ENCODE measurements around the gene ABCC10.
A peak's percentile ranks its signal among the peaks of the same experiment; 100 is the strongest.
"Not testable (repeated sequence)": the region's sequence is repeated elsewhere in the genome, so short reads cannot be mapped to it uniquely, and the experiment has no call there.

Gene ABCC10

GRCh38 chr6:43442935-43443334, 15.6 kb downstream of the ABCC10 start:
- no peak for DNase-seq (ENCODE audit: low read depth in 2 of 3, low spot score in 1 of 3)

GRCh38 chr6:43444036-43444435, 16.7 kb downstream of the ABCC10 start:
- DNase-seq (ENCODE audit: low read depth in 2 of 3, low spot score in 1 of 3): no peak

- no peak for DNase-seq (ENCODE audit: low read depth in 2 of 3, low spot score in 1 of 3)
Measured at GRCh38 chr6:43444582-43444981, 17.2 kb downstream of the ABCC10 start.

- no peak for DNase-seq (ENCODE audit: low read depth in 2 of 3, low spot score in 1 of 3)
Measured at GRCh38 chr6:43445576-43445975, 18.2 kb downstream of the ABCC10 start.

GRCh38 chr6:43447604-43448003, 20.3 kb downstream of the ABCC10 start:
- no peak for DNase-seq (ENCODE audit: low read depth in 2 of 3, low spot score in 1 of 3)

GRCh38 chr6:43448916-43449315, 21.6 kb downstream of the ABCC10 start:
- DNase-seq (ENCODE audit: low read depth in 2 of 3, low spot score in 1 of 3): no peak

- no peak for DNase-seq (ENCODE audit: low read depth in 2 of 3, low spot score in 1 of 3)
Measured at GRCh38 chr6:43450699-43451131, 23.4 kb downstream of the ABCC10 start.

GRCh38 chr6:43451348-43451747, 24.0 kb downstream of the ABCC10 start:
- no peak for DNase-seq (ENCODE audit: low read depth in 2 of 3, low spot score in 1 of 3)

- no peak for DNase-seq (ENCODE audit: low read depth in 2 of 3, low spot score in 1 of 3)
Measured at GRCh38 chr6:43451939-43452338, 24.6 kb downstream of the ABCC10 start.

GRCh38 chr6:43452896-43453295, 25.6 kb downstream of the ABCC10 start:
- no peak for DNase-seq (ENCODE audit: low read depth in 2 of 3, low spot score in 1 of 3)

GRCh38 chr6:43453831-43454230, 26.5 kb downstream of the ABCC10 start:
- DNase-seq (ENCODE audit: low read depth in 2 of 3, low spot score in 1 of 3): no peak

GRCh38 chr6:43454290-43454695, 27.0 kb downstream of the ABCC10 start:
- DNase-seq (ENCODE audit: low read depth in 2 of 3, low spot score in 1 of 3): peak; percentile 32 to 63 (median 59)

- peak in 1 of 3 donors; percentile 16 for DNase-seq (ENCODE audit: low read depth in 2 of 3, low spot score in 1 of 3)
Measured at GRCh38 chr6:43454696-43455530, 27.6 kb downstream of the ABCC10 start.

GRCh38 chr6:43455531-43456428, 28.4 kb downstream of the ABCC10 start, which contains the start of gene DLK2:
Gene DLK2, minus strand, starts transcription at chr6:43455548. Its CDS starts 723 bp downstream, at chr6:43454825.
- peak in 2 of 3 donors; percentile 20 to 45 for DNase-seq (ENCODE audit: low read depth in 2 of 3, low spot score in 1 of 3)

GRCh38 chr6:43457643-43458042, 30.3 kb downstream of the ABCC10 start:
- no peak for DNase-seq (ENCODE audit: low read depth in 2 of 3, low spot score in 1 of 3)

- DNase-seq (ENCODE audit: low read depth in 2 of 3, low spot score in 1 of 3): not testable (repeated sequence)
Measured at GRCh38 chr6:43458154-43458553, 30.8 kb downstream of the ABCC10 start.

- DNase-seq (ENCODE audit: low read depth in 2 of 3, low spot score in 1 of 3): no peak
Measured at GRCh38 chr6:43459535-43459934, 32.2 kb downstream of the ABCC10 start.

- no peak for DNase-seq (ENCODE audit: low read depth in 2 of 3, low spot score in 1 of 3)
Measured at GRCh38 chr6:43460032-43460431, 32.7 kb downstream of the ABCC10 start.

GRCh38 chr6:43461936-43462335, 34.6 kb downstream of the ABCC10 start:
- DNase-seq (ENCODE audit: low read depth in 2 of 3, low spot score in 1 of 3): no peak

GRCh38 chr6:43464337-43464736, 37.0 kb downstream of the ABCC10 start:
- no peak for DNase-seq (ENCODE audit: low read depth in 2 of 3, low spot score in 1 of 3)

GRCh38 chr6:43465948-43466347, 38.6 kb downstream of the ABCC10 start:
- no peak for DNase-seq (ENCODE audit: low read depth in 2 of 3, low spot score in 1 of 3)

GRCh38 chr6:43467265-43467664, 39.9 kb downstream of the ABCC10 start:
- not testable (repeated sequence) for DNase-seq (ENCODE audit: low read depth in 2 of 3, low spot score in 1 of 3)
